K562 (cell line): ENCODE data around the gene ADARB2. TPM values are rescaled to one million over a fixed set of nuclear protein-coding genes. Genes with fewer than 3 reads are reported as not detected.

ENCODE experiments used
- ATAC-seq: fragments of 200-7000 bp; cut with Tn5 transposase; 3 replicates; pipeline ENCODE4 v1.9.1; 2020; ENCODE audit warnings: moderate library complexity
- BruUV-seq: library from RNA; stranded (reverse); fragments of 400-500 nt; replicated peaks from 2 replicates; lab custom pipeline; 2021; lab: Mats Ljungman, UMichigan
- CTCF ChIA-PET: fragments of 300-600 bp; formaldehyde crosslinking; extraction: SDS; loops from one replicate; lab custom pipeline; 2021; ENCODE audit warnings: low intra/inter-chr PET ratio; lab: Yijun Ruan, JAX
- POLR2A ChIA-PET: fragments of 300-600, 350-650 bp; sonication (Branson Sonifier 250); formaldehyde crosslinking; extraction: SDS; loops from one replicate; lab custom pipeline; 2021; ENCODE audit warnings: antibody characterized with exemption, inconsistent platforms; lab: Yijun Ruan, JAX
- DNase-seq, 4 experiments: peaks; one replicate each; pipeline versions ENCODE4 v3.0.0 to v3.0.0-alpha.2; 2011 to 2018; ENCODE audit warnings: low spot score in 3 of 4, mixed read lengths in 3 of 4; ENCODE audit errors: extremely low read depth in 1 of 4
- FAIRE-seq: peaks from 2 replicates; lab custom pipeline; 2011; peaks lifted over from hg19 to GRCh38; lab: Jason Lieb, UNC
- H2AFZ ChIP-seq: 2 replicates; pipeline ENCODE4 v1.6.0; 2011; ENCODE audit warnings: low read depth, low read length, control low read depth, inconsistent platforms
- H3K27ac ChIP-seq: fragments of 200-600 bp; 3 replicates; pipeline ENCODE4 v1.8.0; 2011; ENCODE audit warnings: low read depth, mild to moderate bottlenecking, control low read depth, inconsistent platforms, low read length, moderate library complexity, mixed read lengths; ENCODE audit errors: extremely low read depth
- H3K27me3 ChIP-seq, 2 experiments: fragments of 300-600 bp in 1 of 2; 2 replicates in 1 of 2; 3 replicates in 1 of 2; pipeline versions ENCODE4 v1.6.0 to v1.8.0; 2011; ENCODE audit warnings: inconsistent platforms in 2 of 2, low read length in 2 of 2, mild to moderate bottlenecking in 1 of 2, mixed read lengths in 1 of 2, moderate library complexity in 1 of 2; ENCODE audit not compliant: control insufficient read depth in 2 of 2, insufficient read depth in 2 of 2
- H3K36me3 ChIP-seq: fragments of 300-600 bp; 3 replicates; pipeline ENCODE4 v1.8.0; 2011; ENCODE audit warnings: mild to moderate bottlenecking, low read length, inconsistent platforms; ENCODE audit not compliant: control insufficient read depth, insufficient read depth
- H3K4me1 ChIP-seq, 2 experiments: fragments of 200-600 bp in 1 of 2; replicated peaks in 1 of 2; 2 replicates in 1 of 2; 3 replicates in 1 of 2; pipeline versions ENCODE4 v1.5.1 to v1.8.0; 2011; ENCODE audit warnings: inconsistent platforms in 2 of 2, low read length in 2 of 2, mild to moderate bottlenecking in 1 of 2, mixed read lengths in 1 of 2, moderate library complexity in 1 of 2; ENCODE audit not compliant: control insufficient read depth in 2 of 2, insufficient read depth in 2 of 2
- H3K4me2 ChIP-seq: 2 replicates; pipeline ENCODE4 v1.6.1; 2011; ENCODE audit warnings: low read length, control low read depth, inconsistent platforms, mixed read lengths; ENCODE audit not compliant: insufficient read depth
- H3K4me3 ChIP-seq: fragments of 200-600 bp; sonication (generic), shearing (Covaris generic); 2 replicates; pipeline ENCODE4 v1.5.1; 2016; ENCODE audit warnings: control low read depth, inconsistent platforms
- H3K79me2 ChIP-seq: fragments of 200-600 bp; 3 replicates; pipeline ENCODE4 v1.8.0; 2011; ENCODE audit warnings: low read length, inconsistent platforms; ENCODE audit not compliant: control insufficient read depth, insufficient read depth
- H3K9ac ChIP-seq, 2 experiments: 2 replicates each; pipeline versions ENCODE4 v1.6.0 to v1.6.1; 2011; ENCODE audit warnings: low read depth in 2 of 2, low read length in 2 of 2, control low read depth in 1 of 2, inconsistent platforms in 1 of 2, mild to moderate bottlenecking in 1 of 2, mixed read lengths in 1 of 2; ENCODE audit not compliant: insufficient read depth in 1 of 2
- H3K9me1 ChIP-seq: one replicate; pipeline ENCODE4 v1.6.0; 2011; ENCODE audit warnings: inconsistent platforms, mild to moderate bottlenecking, low read length, moderate library complexity; ENCODE audit not compliant: control insufficient read depth, insufficient read depth
- H3K9me3 ChIP-seq: replicated peaks from 2 replicates; pipeline ENCODE4 v1.5.1; 2011; ENCODE audit warnings: low read depth, low read length, inconsistent platforms; ENCODE audit not compliant: control insufficient read depth, insufficient read depth
- H4K20me1 ChIP-seq: replicated peaks from 2 replicates; pipeline ENCODE4 v1.6.1; 2011; ENCODE audit warnings: low read length, inconsistent platforms, mixed read lengths; ENCODE audit not compliant: control insufficient read depth, insufficient read depth
- LEF1 ChIP-seq: fragments of 450-650 bp; IDR thresholded peaks from 2 replicates; pipeline ENCODE4 v1.6.1; 2016; ENCODE audit warnings: mild to moderate bottlenecking
- NR2C2 ChIP-seq, 2 experiments: fragments of 200-800 bp in 1 of 2; sonication (Bioruptor generic) in 1 of 2; sonication (generic) in 1 of 2; formaldehyde crosslinking in 1 of 2; IDR thresholded peaks; 2 replicates each; pipeline versions ENCODE4 v1.6.1 to v1.8.0; 2016 to 2022; ENCODE audit warnings: mild to moderate bottlenecking in 1 of 2, missing compliant biosample characterization in 1 of 2, missing genetic modification characterization in 1 of 2, missing genetic modification reagents in 1 of 2
- WGBS: fragments of 100-300 bp; shearing (Covaris generic); methylation state at CpG from one replicate; pipeline ENCODE4 v1.1.6; 2016; ENCODE audit warnings: low coverage, mixed read lengths; ENCODE audit not compliant: insufficient coverage; ENCODE audit errors: missing lambda C conversion rate; 5-methylcytosine and 5-hydroxymethylcytosine counted together
- in situ Hi-C: fragments of 300-500 bp; cut with MboI; formaldehyde crosslinking; loops from 4 replicates; pipeline ENCODE4 v1.15.0; 2018; ENCODE audit warnings: inconsistent platforms, mixed read lengths
- intact Hi-C: fragments of 100-400 bp; cut with micrococcal nuclease; formaldehyde crosslinking; loops from 2 replicates; pipeline ENCODE4 v1.14.2; 2022
- polyA plus RNA-seq, 8 experiments: library from polyadenylated mRNA; depleted of rRNA in 4 of 8; stranded (reverse) in 5 of 8; unstranded in 3 of 8; fragments of >200 nt; fragmentation: Nextera tagmentation in 2 of 8; fragmentation: Illumina TruSeq in 1 of 8; extraction: Ambion mirVana in 2 of 8; extraction: Trizol in 1 of 8; gene quantifications; 2 replicates each; pipeline versions ENCODE4 v1.2.1 to v1.2.3, GENCODE V29; 2011 to 2014; ENCODE audit warnings: inconsistent platforms in 1 of 8, missing spikeins in 1 of 8
- total RNA-seq, 7 experiments: library from RNA; depleted of rRNA in 6 of 7; stranded (reverse); fragments of >200 nt in 6 of 7; fragmentation: Illumina TruSeq in 2 of 7; extraction: Trizol in 2 of 7; gene quantifications; 2 replicates each; pipeline versions ENCODE4 v1.2.1 to v1.2.3, GENCODE V29; 2011 to 2021; ENCODE audit warnings: low replicate concordance in 1 of 7

The ADARB2 gene
- total and polyA plus RNA-seq, 9 of the 15 experiments (the other 6 are each of a cell fraction or from before 2014, with no cell fraction given), result not detected

DNA sequence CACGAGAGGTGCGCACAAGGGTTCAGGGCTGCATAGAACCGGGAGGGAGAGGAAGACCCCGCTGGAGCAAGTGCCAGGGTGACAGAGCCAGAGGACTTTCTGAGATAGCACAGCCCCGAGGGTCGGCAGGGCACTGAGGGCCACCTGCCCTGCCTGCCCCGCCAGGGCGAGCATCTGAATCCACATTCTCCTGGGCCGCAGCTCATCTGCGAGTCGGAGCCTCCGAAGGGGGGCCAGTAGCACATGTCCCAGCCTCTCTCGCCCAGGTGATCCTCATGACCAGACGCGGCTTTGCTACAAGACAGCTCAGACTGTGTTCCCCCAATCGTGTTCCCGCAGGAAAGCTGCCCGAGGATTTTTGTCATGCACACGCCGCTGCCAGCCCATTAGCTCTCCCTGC is 71.2 kb downstream of the ADARB2 start (continued):
- TF ChIP-seq NR2C2 (CRISPR knock-in tag; IDR thresholded peaks at IDR 0.05) (no peak), NR2C2 (tag; IDR thresholded peaks at IDR 0.05) (no peak)

DNA sequence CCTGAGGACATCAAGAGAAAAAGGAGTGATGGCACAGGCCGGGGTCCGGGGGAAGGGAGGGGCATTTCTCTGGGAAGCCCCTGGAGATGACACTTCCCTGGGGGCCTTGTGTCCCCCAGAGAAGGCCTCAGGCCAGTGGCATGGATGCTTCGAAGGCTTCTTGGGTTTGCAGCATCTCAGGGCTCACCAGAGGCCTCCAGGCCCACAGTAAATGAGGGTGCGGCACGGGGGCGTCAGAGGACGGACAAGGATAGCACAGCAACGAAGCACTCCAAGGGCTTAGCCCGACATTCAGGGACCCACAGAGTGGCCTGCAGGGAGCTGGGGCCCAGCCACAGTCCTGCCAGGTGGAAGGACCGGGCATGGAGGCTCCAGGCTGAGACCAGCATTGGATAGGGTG is 71.6 kb downstream of the ADARB2 start:
- Histone ChIP-seq H3K9me3 (no peaks in the 10 kb centered on the region), H3K36me3 (no peaks in the 10 kb centered on the region), H3K9ac (no peak overlapping the region), H3K9me1 (no peaks in the 10 kb centered on the region), H3K4me2 (no peak overlapping the region), H4K20me1 (no peaks in the 10 kb centered on the region), H2AFZ (no peak overlapping the region), H3K79me2 (no peaks in the 10 kb centered on the region), H3K4me1 (no peaks in the 10 kb centered on the region), H3K4me3 (no peak overlapping the region), H3K27ac (no peak overlapping the region), H3K27me3 (peaks cover 22 to 67% of the 10 kb centered on the region in 2 experiments; a peak in 4 of 5 replicates)
- no TSS peak for BruUV-seq
- ChIA-PET POLR2A (no interaction called here), CTCF (no interaction called here)
- intact Hi-C loops (no loop called here), in situ Hi-C loops (no loop called here)
- WGBS, result 4% methylated on average over 9 of the region's 10 CpGs
- DNase-seq (no peak), FAIRE-seq (no peak), ATAC-seq (no peak)
- no peak for TF ChIP-seq LEF1

DNA sequence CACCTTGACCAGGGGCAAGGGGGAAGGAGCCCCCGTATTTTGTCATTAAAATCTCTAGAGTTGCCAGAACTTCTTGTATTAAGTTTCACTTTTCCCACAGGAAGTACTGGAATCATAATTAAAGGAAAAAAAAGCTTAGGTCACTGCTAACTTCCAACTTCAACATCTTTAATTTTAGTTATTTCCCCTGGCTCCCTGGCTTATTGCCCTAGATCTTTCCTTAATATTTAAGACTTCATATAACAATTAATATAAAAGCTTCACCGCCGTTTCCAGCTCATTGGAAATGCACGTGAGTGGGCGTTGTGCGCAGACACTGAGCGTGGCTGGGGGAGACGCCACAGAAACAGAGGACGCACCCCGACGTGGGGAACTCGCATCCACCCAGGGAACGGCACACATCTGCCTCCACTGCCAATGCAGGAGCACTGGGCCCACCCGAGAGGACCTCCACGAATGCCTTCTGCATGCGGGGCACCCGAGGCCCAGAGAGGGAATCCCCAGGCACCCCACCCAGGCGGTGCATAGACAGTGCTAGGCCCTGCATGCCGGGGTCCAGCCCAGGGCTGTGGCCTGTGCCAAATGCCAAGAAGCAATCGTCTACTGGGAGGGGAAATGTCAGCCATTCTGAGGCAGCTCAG is 72.2 kb downstream of the ADARB2 start:
- POLR2A ChIA-PET, result no interaction called here
- in situ Hi-C loops, result no loop called here

More for the DNA sequence above, 72.2 kb downstream of the ADARB2 start:
- CTCF ChIA-PET, result no interaction called here
- Histone ChIP-seq H3K27ac (no peak overlapping the region), H3K9me3 (no peaks in the 10 kb centered on the region), H2AFZ (no peak overlapping the region), H3K4me2 (no peak overlapping the region), H4K20me1 (no peaks in the 10 kb centered on the region), H3K79me2 (no peaks in the 10 kb centered on the region), H3K27me3 (peaks cover 22 to 62% of the 10 kb centered on the region in 2 experiments; a peak in 4 of 5 replicates), H3K9ac (no peak overlapping the region), H3K4me3 (no peak overlapping the region), H3K4me1 (no peaks in the 10 kb centered on the region), H3K9me1 (no peaks in the 10 kb centered on the region), H3K36me3 (no peaks in the 10 kb centered on the region)
- no TSS peak for BruUV-seq
- DNase-seq (no peak), ATAC-seq (no peak), FAIRE-seq (no peak)
- intact Hi-C loops, result no loop called here
- WGBS, result under 1% methylated on average over 20 of the region's 20 CpGs
